Fibroblast of lung (primary cell): ENCODE measurements around the gene TRIML2. TPM values are rescaled to one million over a fixed set of nuclear protein-coding genes. Genes with fewer than 3 reads are reported as not detected.

Source experiments
- DNase-seq, 2 donors: peaks; one replicate each; pipeline versions ENCODE4 v3.0.0 to v3.0.0-alpha.2; 2010; ENCODE audit warnings: low read depth in 2 of 2
- H2AFZ ChIP-seq: 2 replicates; pipeline ENCODE4 v1.5.1; 2012; ENCODE audit warnings: low read length, control low read depth, inconsistent platforms
- H3K27ac ChIP-seq: 2 replicates; pipeline ENCODE4 v1.5.1; 2011; ENCODE audit warnings: low read length, control low read depth; ENCODE audit not compliant: insufficient read depth
- H3K27me3 ChIP-seq: 2 replicates; pipeline ENCODE4 v1.5.1; 2011; ENCODE audit warnings: mild to moderate bottlenecking, low read length; ENCODE audit not compliant: control insufficient read depth, insufficient read depth
- H3K36me3 ChIP-seq: 2 replicates; pipeline ENCODE4 v1.5.1; 2011; ENCODE audit warnings: low read length; ENCODE audit not compliant: control insufficient read depth, insufficient read depth
- H3K4me1 ChIP-seq: 2 replicates; pipeline ENCODE4 v1.5.1; 2011; ENCODE audit warnings: low read length; ENCODE audit not compliant: control insufficient read depth, insufficient read depth; ENCODE audit errors: extremely low read depth
- H3K4me2 ChIP-seq: 2 replicates; pipeline ENCODE4 v1.5.1; 2011; ENCODE audit warnings: low read length, control low read depth; ENCODE audit not compliant: insufficient read depth; ENCODE audit errors: extremely low read depth
- H3K4me3 ChIP-seq, 4 experiments: fragments of 200-600 bp in 1 of 4; sonication (generic) in 1 of 4; replicated peaks in 1 of 4; 2 replicates each; pipeline ENCODE4 v1.5.1; 2011 to 2016; ENCODE audit warnings: low read length in 4 of 4, low read depth in 3 of 4, mild to moderate bottlenecking in 3 of 4, control low read depth in 2 of 4, inconsistent platforms in 1 of 4, mixed read lengths in 1 of 4; ENCODE audit not compliant: insufficient read depth in 1 of 4; ENCODE audit errors: control extremely low read depth in 1 of 4
- H3K79me2 ChIP-seq: 2 replicates; pipeline ENCODE4 v1.5.1; 2012; ENCODE audit warnings: mild to moderate bottlenecking, low read length, inconsistent platforms; ENCODE audit not compliant: control insufficient read depth, insufficient read depth
- H3K9ac ChIP-seq: 2 replicates; pipeline ENCODE4 v1.5.1; 2011; ENCODE audit warnings: mild to moderate bottlenecking, low read length, control low read depth; ENCODE audit not compliant: insufficient read depth
- H3K9me3 ChIP-seq: 2 replicates; pipeline ENCODE4 v1.5.1; 2012; ENCODE audit warnings: low read depth, low read length; ENCODE audit not compliant: control insufficient read depth, insufficient read depth
- H4K20me1 ChIP-seq: 2 replicates; pipeline ENCODE4 v1.5.1; 2011; ENCODE audit warnings: low read length; ENCODE audit not compliant: control insufficient read depth, insufficient read depth; ENCODE audit errors: extremely low read depth
- CTCF ChIP-seq, 2 donors: IDR thresholded peaks in 1 of 2; conservative IDR thresholded peaks in 1 of 2; 1 replicate in 1 of 2; 2 replicates in 1 of 2; pipeline ENCODE4 v1.5.1; 2011 to 2012; ENCODE audit warnings: low read length in 2 of 2, control low read depth in 1 of 2, inconsistent platforms in 1 of 2, low read depth in 1 of 2, mild to moderate bottlenecking in 1 of 2
- EZH2 ChIP-seq: IDR thresholded peaks from 2 replicates; pipeline ENCODE4 v1.5.1; 2012; ENCODE audit warnings: low read length, control low read depth, mild to moderate bottlenecking; ENCODE audit errors: missing control alignments
- polyA plus RNA-seq, 2 donors: library from polyadenylated mRNA; depleted of rRNA in 1 of 2; stranded (reverse) in 1 of 2; unstranded in 1 of 2; fragments of >200 nt; gene quantifications; 2 replicates each; pipeline ENCODE4 v1.2.1, GENCODE V29; 2011 to 2012; ENCODE audit warnings: missing spikeins in 1 of 2
- total RNA-seq: library from RNA; depleted of rRNA; stranded (reverse); fragments of >200 nt; gene quantifications from 2 replicates; pipeline ENCODE4 v1.2.1, GENCODE V29; 2014

TRIML2 gene
- total and polyA plus RNA-seq, 2 donors (not counting 1 experiment from before 2014, with no cell fraction given), result under 0.01 TPM; not detected in 1

GRCh38 chr4:188139141-188139540, 29.7 kb upstream of the TRIML2 start, which contains the start of gene TRIML1:
TRIML1 (plus strand) TSS chr4:188139441; CDS start chr4:188139559, 118 bp downstream.
- Histone ChIP-seq H3K9me3 (no peaks in the 10 kb centered on the region), H4K20me1 (no peaks in the 10 kb centered on the region), H2AFZ (peak within 1 kb of the TSS; percentile 35)

GRCh38 chr4:188138227-188138626, 28.8 kb upstream of the TRIML2 start:
- Histone ChIP-seq H3K27ac (no peak overlapping the region), H3K4me2 (no peak overlapping the region), H3K9ac (no peak overlapping the region), H3K36me3 (no peaks in the 10 kb centered on the region), H3K79me2 (no peaks in the 10 kb centered on the region), H4K20me1 (no peaks in the 10 kb centered on the region), H3K9me3 (no peaks in the 10 kb centered on the region), H3K27me3 (no peaks in the 10 kb centered on the region), H3K4me3 (no peak overlapping the region), H3K4me1 (no peaks in the 10 kb centered on the region), H2AFZ (peak overlapping the region; percentile 35)
- no peak for DNase-seq
- TF ChIP-seq CTCF (conservative IDR thresholded peaks at IDR 0.05 in 1 of 2, IDR thresholded peaks at IDR 0.05 in 1 of 2; ENCODE audit: low read depth in 1 of 2, low read length in 2 of 2) (no peak), EZH2 (no peak)

More at GRCh38 chr4:188139141-188139540, 29.7 kb upstream of the TRIML2 start, which contains the start of gene TRIML1:
- DNase-seq, result no peak
- Histone ChIP-seq H3K9ac (no peak within 1 kb of the TSS), H3K4me1 (no peaks in the 10 kb centered on the region), H3K79me2 (no peaks in the 10 kb centered on the region), H3K27me3 (no peaks in the 10 kb centered on the region), H3K4me3 (no peak within 1 kb of the TSS), H3K27ac (no peak within 1 kb of the TSS), H3K36me3 (no peaks in the 10 kb centered on the region), H3K4me2 (no peak within 1 kb of the TSS)
- TF ChIP-seq CTCF (conservative IDR thresholded peaks at IDR 0.05 in 1 of 2, IDR thresholded peaks at IDR 0.05 in 1 of 2; ENCODE audit: low read depth in 1 of 2, low read length in 2 of 2) (no peak), EZH2 (no peak)

- no peak for TF ChIP-seq EZH2
- no peak for TF ChIP-seq CTCF (conservative IDR thresholded peaks at IDR 0.05 in 1 of 2, IDR thresholded peaks at IDR 0.05 in 1 of 2; ENCODE audit: low read depth in 1 of 2, low read length in 2 of 2)
- H4K20me1 ChIP-seq, result no peaks in the 10 kb centered on the region
- H3K9ac ChIP-seq, result no peak overlapping the region
- peaks cover 4% of the 10 kb centered on the region for H3K4me1 ChIP-seq
- no peaks in the 10 kb centered on the region for H3K9me3 ChIP-seq
- H3K27ac ChIP-seq, result no peak overlapping the region
- no peaks in the 10 kb centered on the region for H3K36me3 ChIP-seq
- H3K27me3 ChIP-seq, result no peaks in the 10 kb centered on the region
- H3K79me2 ChIP-seq, result no peaks in the 10 kb centered on the region
- H3K4me3 ChIP-seq, result no peak overlapping the region
- H3K4me2 ChIP-seq, result no peak overlapping the region
- H2AFZ ChIP-seq, result no peak overlapping the region
- DNase-seq, result no peak
Observed at GRCh38 chr4:188132232-188132631, 22.8 kb upstream of the TRIML2 start.
